GM15510 (cell line): ENCODE results near the gene PRRT1B.

ENCODE experiments used
- POLR2A ChIP-seq: IDR thresholded peaks from 3 replicates; pipeline ENCODE4 v1.6.1; 2011; ENCODE audit warnings: borderline replicate concordance; ENCODE audit not compliant: insufficient read length; ENCODE audit errors: extremely low read depth

PRRT1B gene

DNA sequence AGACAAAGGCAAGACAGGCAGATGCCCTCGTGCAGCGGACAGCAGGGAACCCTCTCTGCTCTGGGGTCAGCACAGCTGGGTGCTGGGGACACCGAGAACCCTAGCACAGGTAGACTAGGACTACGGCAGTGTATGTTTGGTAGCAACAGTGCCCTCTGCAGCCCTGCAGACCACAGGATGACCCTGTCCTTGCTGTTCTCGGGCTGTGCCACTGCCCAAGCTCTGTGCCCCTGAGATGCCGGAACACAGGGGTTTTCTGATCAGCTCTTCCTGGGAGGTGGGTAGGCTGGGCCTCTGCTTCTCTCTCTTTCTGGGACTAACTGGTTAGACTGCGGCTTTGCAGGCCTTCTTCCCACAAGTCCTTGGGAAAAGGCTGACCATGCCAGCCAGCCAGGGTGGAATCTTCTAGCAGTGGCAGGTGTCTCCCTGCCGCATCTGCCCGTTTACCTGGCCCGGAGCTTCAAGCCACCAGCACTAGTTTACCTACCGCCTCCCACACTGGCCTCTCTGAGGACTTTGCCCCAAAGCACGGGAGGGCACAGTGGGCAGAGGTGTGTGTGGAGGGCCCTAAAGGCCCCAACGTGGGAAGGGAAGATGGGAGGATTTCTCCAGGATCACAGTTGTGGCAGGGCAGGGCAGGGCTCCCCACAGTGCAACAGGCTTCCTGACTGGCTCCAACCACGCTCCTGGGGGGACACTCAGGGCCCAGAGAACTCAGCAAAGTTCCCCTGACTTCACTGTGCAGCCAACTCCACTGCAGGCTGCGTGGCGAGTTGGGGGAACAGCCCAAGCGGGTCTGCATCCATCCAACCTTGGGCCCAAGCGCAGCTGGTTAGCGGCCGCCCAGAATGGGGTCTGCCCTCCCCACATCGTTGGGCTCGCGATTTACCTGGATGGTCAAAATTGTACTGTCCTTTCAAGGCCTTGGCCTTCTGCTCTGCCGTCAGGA, 15.5 kb upstream of the PRRT1B start:
- no peak for TF ChIP-seq POLR2A

- no peak for TF ChIP-seq POLR2A
These were observed 14.8 kb upstream of the PRRT1B start for GRCh38 chr9:131530546-131530919.

DNA sequence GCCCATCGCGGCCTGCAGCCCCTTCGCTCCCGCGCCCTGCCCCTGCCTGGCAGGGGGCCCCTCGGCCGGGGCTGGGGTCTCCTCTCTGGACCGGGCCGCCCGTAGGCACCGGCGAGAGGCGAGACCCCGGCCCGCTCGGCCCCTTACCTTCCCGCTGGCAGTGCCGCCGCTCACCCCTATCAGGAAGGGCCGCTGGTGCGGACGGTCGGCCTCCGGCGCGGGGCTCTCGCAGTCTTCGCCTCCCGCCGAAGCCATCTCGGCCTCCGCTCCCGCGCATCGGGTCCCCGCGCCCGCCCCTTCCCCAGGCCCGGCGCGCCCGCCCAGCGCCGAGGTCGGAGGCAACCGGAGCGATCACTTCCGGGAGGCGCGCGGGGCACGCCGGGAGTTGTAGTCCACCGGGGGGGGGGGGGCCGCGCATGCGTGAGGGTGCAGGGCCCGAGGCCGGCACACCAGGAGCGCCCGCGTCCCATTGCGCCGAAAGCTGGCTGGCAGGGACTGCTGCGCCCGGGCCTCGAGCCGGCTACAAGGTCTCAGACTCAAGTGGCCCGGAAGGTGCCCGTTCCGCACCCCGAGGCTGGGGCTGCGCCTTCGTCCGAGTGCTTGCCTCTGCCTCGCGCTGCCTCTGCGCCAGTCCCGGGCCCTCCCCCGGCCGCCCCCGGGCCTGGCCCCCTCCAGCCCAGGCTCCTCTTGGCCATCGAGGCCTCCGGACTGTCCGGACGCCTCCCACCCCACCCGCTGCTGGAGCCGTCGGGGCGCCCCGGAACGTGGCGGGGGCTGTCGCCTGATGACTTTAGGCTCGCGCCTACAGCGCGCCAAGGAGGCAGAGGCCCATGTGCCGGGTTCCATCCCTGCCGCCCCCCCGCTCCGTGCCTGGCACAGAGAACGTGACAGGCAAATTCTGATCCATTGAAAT, 14.1 kb upstream of the PRRT1B start, which contains the start of gene UCK1:
UCK1 (minus strand) TSS at position 344 of the 913 bp plus-strand sequence; CDS start at position 255, 89 bp downstream.
- peak; percentile 51 for TF ChIP-seq POLR2A

GRCh38 chr9:131534721-131535237, 10.5 kb upstream of the PRRT1B start:
- no peak for TF ChIP-seq POLR2A

- TF ChIP-seq POLR2A = no peak
These were observed 7.4 kb upstream of the PRRT1B start for GRCh38 chr9:131537946-131538345.

- TF ChIP-seq POLR2A = no peak
These were observed 6.0 kb upstream of the PRRT1B start for GRCh38 chr9:131539223-131539923.

DNA sequence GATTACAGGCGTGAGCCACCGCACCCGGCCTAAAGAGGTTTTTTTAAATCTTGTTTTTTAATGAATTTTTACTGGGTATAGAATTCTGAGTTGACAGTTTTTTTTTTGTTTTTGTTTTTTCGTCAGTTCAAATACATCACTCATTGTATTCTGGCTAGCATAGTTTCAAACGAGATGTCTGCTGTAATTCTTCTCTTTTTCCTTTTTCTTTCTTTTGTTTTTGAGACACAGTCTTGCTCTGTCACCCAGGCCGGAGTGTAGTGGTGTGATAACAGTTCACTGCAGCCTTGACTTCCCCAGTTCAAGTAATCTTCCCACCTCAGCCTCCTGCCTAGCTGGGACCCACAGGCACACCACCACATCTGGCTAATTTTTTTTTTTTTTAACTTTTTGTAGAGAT, 2.2 kb upstream of the PRRT1B start:
- TF ChIP-seq POLR2A = no peak

DNA sequence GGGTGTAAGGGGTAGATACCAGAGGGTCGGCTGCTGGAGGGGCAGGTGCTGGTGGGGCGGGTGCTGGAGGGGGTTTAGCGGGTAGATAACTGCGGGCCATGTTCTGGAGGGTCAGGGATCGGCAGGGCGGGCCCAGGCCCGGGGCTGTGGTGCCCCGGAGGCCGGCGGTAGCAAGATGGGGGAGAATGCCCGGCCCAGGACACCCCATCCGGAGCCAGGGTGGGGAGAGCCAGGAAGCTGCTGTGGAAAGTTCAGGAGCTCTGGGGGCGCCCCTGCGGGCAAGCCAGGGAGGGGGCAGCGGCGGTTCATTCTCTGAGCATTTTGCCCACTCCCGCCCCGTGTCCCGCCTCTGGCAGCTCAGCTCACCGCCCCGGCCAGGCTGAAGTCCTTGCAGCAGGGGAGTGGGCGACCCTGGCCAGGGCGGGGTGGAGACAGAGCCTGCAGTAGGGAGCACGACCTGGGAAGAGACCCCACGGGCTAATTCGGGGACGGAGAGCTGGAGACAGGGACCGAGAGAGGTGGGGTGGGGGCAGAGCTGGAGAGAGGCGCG, 538 bp downstream of the PRRT1B start:
- TF ChIP-seq POLR2A = no peak

- no peak for TF ChIP-seq POLR2A
These were observed 1.2 kb downstream of the PRRT1B start for GRCh38 chr9:131546336-131547084.

DNA sequence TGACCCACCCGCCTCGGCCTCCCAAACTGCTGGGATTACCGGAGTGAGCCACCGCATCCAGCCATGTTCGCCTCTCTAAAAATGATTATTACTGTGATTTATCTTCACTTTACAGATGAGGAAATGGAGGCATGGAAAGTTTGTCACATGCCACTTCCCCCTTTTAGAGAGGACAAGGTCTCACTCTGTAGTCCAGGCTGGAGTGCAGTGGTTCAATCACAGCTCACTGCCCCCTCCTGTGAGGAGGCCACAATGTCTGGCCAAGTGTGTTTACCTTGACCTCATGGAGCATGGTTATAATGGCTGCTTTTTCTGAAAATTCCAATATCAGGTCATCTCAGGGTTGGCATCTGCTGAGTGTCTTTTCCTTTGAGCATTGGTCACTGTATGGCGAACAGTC, 6.7 kb downstream of the PRRT1B start:
- no peak for TF ChIP-seq POLR2A

DNA sequence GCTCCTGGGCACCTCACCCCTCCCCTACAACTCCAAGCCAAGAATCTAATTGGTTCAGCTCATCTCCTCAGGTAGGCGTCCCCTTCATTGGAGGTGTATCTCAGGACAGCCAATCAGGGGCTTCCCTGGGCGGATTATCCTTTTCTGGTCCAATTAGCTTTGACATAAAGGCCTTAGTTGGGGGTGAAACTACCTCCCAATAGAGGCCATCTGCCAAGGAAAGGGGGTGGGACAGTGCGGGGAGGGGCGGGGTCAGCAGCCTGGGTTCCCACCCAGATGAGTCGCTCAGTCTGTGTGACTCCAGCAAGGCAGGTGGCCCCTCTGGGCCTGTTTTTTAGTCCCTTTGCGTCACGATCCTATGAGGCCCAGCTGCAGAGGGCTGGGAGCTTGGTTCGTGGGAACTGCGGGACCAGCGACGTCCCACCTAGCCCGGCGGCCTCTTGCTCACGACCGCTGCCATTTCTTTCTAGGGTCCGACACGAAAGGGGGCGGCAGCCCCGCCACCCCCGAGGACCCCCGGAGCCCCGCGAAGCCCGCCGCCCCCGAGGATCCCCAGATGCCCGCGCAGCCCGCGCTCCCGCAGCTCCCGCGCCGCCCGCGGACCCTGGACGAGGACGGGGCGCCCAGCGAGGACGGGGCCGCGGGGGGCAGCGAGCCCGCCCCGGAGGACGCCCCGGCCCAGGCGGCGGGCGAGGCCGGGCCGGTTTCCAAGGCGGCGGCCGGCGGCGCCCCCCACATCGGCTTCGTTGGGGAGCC, 8.9 kb downstream of the PRRT1B start:
- no peak for TF ChIP-seq POLR2A

GRCh38 chr9:131554843-131555351, 9.6 kb downstream of the PRRT1B start:
- no peak for TF ChIP-seq POLR2A
